Stimulated activated CD4-positive, alpha-beta T cell treated with anti-CD3 and anti-CD28 coated beads, Interleukin-1b, Interleukin-23, amount 100 ng/mL, for 1 hour (primary cell): ENCODE data around the gene VEGFC.

Experiments
- DNase-seq, 2 donors: peaks; one replicate each; pipeline ENCODE4 v3.0.0-alpha.2; 2020; ENCODE audit warnings: low read depth in 2 of 2

Gene VEGFC

DNA sequence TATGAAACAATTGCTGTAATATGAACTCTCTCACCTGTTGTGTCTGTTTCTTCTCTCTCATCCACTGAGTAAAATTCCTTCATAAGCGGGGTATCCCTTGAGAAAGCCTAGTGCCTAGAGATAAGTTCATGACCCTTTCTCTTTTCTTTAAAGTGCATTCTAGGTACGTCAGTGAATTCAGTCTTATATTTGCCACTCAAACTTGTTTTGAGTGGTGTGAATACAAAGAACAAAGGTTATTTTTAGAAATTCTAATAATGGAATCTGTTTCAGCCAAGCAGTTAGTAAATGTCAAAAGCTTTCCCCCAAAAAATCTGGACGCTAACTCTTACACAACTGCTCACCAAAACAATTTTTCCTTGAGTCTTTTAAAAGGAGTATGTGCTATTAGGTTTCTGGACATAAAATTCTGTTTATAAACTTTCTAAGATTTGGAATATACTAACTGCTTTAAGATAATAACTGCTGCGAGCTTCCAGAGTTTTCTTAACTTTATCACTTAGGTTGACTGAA lies 112.0 kb downstream of the VEGFC start:
- DNase-seq, result no peak

DNA sequence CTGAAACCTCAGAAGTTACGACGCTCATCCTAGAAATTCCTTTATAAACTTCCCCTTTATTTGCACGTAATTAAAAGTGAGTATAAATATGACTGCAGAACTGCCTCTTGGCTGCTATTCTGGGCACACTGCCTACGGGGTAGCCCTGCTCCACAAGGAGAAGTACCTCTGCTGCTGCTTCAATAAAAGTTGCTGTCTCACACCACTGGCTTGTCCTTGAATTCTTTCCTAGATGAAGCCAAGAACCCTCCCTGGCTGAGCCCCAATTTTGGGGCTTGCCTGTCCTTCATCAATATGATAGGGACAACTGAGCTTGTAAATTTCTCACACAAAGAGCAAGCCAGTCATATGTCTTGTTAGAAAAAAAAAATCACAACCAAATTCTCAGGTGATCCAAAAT lies 115.8 kb downstream of the VEGFC start:
- no peak for DNase-seq

DNA sequence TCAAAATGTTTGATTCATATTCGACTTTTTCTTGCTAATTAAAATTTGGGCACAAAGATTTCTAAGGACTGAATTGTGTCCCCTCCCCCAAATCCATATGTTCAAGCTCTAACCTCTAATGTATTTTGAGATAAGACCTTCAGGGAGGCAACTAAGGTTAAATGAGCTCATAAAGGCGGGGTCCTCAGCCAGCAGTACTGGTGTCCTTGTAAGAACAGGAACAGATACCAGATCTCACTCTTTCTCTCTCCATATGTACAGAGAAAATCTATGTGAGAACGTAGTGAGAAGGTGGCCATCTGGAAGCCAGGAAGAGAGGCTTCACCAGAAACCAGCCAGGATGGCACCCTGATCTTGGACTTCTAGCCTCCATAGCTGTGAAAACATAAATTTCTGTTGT lies 116.9 kb downstream of the VEGFC start:
- DNase-seq, result no peak

DNA sequence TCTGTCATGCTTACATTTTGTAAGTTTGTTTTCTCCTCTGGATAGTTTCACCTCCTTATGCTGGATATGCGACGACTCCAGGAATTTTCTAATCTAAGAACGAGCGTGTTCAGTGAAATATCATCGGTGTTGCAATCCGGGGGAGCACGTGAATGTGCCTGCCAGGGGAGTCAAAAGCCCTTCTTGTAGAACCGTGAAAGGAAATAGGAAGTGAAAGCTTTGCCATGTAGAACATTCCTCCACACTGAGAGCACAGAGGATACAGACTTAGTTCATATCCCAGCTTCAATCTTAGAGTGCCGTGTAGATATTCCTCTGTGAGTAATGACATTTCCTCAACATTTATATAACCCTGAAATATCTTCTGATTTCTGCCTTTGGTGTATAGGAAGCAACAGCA lies 121.2 kb downstream of the VEGFC start:
- DNase-seq, result no peak

DNA sequence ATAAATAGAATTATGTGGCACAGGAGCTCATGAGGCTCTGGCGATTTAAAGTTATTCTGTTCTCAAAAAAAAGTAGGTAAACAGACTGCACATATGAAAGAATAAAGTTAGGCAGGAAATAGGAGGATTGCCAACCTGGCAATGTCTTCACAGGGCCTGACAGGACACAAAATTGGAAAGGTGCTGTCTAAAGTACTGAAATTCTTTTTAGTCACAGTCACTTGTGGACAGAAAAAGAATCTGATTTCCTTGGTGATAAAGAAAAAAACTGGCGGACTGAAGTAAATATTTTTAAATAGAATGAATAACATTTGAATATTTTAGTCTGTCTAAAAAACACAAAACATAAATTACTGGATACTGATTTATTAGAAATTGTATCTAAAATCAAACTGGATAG lies 124.4 kb downstream of the VEGFC start:
- no peak for DNase-seq

DNA sequence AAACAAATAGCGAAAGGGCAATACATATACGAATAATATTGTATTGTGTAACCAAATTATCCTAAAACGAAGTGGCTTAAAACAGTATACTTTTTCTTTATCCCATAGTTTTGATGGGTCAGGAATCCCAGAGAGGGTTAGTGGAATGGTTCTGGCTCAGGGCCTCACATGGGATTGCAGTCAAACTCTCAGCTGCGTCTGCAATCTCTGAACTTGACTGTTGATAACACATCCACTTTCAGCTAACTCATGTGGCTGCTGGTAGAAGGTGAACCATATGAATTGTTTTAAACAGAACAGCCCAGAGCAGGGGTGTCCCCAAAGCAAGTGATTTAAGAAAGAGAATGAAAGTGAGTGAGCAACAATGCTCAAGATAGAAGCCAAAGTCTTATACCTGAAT lies 127.8 kb downstream of the VEGFC start:
- DNase-seq, result no peak

DNA sequence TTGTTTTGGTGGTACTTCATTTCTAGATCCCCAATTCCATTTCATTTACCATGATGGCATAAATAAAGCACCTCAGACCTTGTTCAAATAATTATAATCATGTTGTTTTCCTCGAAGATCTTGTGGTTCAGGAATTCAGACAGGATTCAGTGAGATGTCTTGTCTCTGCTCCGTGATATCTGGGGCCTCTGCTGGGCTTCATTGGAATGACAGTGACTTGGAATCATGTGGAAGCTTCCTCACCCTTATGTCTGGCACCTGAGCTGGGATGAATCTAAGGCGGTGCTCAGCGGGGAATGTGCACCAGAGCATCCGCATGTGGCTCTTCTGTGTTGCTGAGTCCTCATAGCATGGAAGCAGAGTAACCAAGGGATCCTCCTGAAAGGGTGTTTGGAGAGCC lies 132.2 kb downstream of the VEGFC start:
- no peak for DNase-seq

DNA sequence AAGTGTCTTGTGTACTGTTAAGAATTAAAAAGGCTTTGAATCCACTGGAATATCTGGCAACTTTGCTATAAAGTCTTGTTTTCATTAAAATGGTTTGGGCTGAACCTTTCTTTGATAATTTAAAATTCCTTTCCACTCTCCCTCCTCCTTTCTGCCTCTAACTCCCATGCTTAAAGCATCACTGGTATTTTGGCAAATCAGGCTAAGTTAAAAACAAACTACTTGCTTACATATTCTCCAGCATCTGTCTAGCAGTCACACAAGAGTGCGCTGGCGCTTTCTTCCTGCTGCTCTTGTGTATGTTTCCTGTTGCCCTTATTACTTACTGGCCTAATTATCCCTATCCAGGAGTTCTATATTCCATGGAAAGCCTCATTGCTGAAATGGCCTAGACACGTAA lies 136.6 kb downstream of the VEGFC start:
- DNase-seq, result no peak

DNA sequence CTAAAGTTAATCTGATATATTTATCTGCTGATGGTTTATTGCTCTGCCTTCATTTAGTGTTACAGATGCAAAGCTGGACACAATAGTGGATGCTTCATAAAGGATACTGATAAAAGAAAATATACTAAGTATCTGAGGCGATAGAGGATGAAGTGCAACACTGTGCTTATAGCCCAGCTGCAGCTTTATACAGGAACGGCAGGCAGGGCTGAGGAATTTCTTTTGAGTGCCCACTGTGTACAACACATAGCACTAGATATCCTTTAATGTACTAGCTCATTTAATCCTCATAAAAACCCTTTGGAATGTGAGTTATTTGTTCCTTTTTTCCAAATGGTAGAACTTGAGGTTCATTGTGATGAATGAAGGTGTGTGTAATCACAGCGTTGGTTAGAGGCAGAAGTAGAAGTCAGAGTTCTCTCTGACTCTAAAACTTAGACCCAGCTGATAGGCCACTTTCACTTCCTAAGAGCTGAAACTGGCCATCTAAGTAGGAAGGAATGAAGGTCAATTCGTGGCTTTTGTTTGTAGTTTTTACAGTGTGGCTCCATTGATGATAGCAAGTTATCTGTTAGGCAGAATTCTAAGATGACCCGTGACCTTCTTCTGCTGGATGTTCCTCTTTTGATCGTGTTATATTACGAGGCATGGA lies 138.0 kb downstream of the VEGFC start:
- no peak for DNase-seq

DNA sequence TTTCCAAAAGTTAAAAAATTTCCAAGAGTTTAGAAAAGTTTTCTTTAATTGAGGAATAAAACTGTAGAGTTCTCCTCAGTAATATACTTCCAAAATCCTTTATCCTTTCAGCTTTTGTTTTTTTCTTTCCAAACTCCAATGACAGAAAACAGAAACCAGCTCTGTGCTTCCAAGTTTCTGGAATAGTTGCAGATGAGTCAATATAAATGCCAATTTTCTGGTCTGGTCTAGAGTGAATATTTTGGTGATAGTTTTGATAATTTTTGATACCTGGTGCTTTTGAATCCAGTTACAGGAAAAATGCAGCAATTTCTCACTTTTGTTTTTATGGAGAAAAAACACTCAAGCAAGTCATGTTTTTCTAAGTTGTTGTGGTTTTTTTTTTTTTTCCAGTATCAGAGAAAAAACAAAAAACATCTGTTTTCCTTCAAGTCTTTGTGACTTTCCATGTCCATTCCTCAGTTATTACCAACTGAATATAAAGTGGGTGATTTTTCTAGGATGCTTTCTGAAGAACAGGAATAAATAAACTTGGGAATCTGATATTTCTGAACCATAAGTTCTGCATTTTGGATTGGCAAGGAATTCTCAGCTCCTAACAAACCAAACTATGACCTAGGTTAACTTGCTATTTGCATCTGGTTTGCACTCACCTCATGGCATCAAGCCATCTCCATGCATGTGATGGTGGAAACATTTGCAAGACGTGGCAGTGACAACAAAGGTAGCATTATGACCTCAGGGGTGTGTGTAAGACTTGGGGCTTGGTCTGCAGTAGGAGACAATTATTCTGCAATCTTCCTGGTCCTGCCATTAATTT lies 139.1 kb downstream of the VEGFC start:
- no peak for DNase-seq

DNA sequence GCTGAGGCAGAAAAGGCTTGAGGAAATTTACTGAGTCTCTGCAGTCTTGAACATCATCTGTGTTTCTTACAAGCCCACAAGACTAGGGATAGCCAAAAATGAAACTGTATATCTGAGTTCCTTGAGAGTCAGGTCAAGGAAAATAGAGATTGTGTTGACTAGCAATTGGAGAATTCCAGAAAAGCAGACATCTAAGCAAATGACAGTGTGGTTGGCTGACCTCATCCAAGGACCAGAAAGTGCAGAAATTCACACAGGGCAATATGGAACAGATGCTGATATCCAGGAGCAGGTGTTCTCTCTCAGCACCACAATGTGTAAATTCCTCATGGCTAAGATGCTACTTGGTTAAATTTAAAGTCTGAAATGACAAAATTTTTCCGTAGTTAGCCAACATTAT lies 146.4 kb downstream of the VEGFC start:
- DNase-seq, result no peak

DNA sequence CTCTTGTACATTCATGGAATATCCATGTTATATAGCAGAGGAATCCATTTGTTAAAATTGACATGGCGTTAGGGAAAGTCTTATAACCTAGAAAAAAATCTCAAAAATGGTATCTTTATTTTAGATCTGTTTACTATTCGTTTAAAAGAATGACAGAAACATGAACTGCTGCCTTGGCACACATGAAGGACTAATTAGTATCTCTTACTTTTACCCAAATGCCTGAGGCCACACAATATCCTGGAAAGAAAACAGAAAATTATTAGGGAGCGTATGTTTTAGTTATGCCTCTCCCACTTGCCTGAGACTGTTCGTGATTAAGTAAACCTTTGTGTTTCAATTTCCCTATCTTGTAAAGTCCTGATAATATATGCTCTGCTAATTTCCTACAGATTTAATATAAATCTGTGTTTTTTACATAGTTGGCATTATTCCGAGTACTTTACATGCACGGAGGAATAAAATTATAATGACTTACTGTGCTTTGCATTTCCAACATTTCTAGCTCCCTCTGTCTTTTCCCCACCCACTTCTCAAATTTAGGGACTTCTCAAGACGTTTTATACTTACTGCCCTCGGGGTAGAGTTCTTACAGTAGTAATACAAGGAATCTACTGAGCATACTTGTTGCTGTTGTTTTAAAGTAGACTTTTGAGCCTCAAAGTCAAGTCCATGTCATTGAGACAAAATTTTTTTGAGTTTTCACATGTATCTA lies 147.3 kb downstream of the VEGFC start:
- DNase-seq, result no peak

DNA sequence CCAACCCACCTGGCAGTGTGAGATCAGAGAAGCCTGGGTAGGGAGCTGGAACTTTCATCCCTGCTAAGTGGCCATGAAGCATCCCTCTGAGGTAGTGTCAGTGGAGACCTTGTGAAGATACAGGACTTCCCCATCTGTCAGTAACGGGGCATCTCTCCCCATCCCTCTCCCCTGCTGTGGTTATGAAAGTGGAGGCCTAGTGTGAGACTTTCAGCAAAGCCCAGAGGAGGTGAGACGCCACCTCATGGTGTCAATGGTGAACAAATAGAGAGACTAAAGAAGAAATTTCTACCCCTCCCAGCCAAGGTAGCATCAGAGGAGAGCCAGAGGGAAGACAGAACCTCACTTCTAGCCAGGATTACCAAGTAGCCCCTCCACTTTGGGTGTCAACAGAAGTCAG lies 150.2 kb downstream of the VEGFC start:
- DNase-seq, result no peak

DNA sequence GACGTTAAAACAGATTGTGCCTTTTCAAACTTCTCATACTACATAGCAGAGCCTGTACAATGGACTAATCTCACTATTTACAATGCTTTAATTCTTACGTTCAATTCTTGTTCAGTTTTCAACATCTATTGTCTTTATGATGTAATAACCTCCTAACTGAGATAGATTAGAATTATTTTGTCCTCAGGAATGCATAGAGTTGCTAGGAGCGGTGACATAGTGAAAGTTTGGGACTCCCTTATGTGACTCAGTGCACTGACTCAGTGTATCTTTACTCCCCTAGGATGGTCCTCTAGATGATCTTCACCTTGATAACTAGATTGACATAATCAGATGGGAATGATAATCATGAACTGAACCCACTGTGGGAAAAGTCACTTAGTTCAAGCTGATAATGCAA lies 151.5 kb downstream of the VEGFC start:
- DNase-seq, result no peak

DNA sequence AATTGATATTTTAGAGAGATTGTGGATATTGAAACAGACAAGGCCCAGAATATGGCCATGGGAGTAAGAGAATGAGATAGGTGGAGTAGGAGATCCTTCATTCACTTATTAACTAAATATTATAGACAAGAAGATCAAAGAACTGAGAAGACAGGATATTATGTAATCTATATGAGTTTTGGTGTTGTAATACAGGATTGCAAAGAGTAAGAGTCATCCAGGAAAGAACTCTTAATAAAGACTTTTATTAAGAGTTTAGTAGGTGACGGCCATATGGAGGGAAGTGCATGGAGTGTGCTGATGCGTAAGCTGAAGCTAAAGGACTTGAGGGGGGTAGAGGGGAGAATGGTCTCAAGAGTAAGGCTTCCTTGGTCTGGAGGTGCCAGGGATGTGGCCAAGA lies 153.7 kb downstream of the VEGFC start:
- no peak for DNase-seq

DNA sequence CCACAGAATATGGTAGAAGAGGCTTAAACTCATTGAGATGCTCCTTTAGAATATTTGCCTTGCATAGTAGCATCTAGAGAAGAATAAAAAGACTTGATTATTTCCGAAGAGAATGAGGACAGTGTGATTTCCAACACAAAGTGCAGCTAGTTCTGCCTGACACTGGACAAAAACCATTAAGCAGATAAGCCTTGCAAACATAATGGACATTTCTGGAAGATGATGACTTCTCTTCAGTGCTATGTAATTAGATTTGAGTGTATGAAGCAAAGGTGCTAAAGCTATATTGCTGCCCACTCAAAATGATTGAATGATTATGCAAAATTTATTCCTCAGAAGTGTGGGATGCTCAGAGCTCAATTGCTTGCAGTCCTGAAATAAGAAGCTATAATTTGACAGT lies 156.4 kb downstream of the VEGFC start:
- no peak for DNase-seq

DNA sequence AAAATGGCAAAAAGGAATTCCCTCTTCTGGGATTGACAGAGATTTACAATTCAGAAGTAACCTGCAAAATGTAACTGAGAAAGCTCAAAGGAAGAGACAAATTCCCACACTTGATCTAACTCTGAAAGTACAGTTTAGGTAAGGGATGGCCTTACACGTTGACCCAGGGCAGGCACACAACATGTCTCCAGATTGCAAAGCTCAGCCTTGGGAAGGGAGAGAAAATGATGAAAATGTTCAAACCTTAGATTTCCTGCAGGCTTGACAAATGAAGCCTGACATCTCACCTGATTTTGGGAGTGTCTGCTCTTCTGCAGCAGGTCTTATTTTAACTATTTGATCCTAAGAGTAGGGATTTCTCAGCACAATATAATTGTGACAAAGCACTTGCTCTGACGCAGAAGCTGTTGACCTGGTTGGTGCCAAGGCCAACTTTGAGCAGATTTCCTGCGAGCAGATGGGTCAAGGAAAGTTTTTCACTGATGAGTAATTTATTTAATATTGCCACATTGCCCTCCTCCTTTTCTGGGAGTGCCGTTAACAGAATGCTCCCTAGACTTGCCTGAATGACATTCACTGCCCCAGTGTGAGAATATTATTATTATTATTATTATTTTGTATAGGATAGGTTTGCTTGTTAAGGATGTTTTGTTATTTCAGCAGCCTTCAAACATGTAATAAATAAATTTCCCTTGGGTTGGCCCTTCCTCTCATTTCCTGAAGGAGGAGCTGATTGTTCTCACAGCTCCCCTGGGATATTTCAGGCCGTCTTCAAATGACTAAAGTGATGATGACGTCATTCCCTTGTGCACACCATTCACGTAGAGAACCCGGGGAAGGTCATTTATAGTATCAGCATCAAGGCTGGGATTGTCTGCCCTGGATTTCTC lies 157.1 kb downstream of the VEGFC start:
- no peak for DNase-seq
